Colonic mucosa (tissue), 4 donors: Measurements from ENCODE around the gene NACC2. TPM values are rescaled to one million over a fixed set of nuclear protein-coding genes. Genes with fewer than 3 reads are reported as not detected.

Experiments
- DNase-seq: peaks from one replicate; pipeline ENCODE4 v3.0.0-alpha.2; 2020
- H3K27ac ChIP-seq: fragments of 200-600 bp; one replicate; pipeline ENCODE4 v1.8.0; 2021
- H3K27me3 ChIP-seq: fragments of 200-600 bp; one replicate; pipeline ENCODE4 v1.8.0; 2021
- H3K36me3 ChIP-seq: fragments of 200-600 bp; one replicate; pipeline ENCODE4 v1.8.0; 2021
- H3K4me1 ChIP-seq: fragments of 200-600 bp; one replicate; pipeline ENCODE4 v1.8.0; 2021; ENCODE audit warnings: mild to moderate bottlenecking
- H3K4me3 ChIP-seq: fragments of 200-600 bp; one replicate; pipeline ENCODE4 v1.8.0; 2021
- H3K9ac ChIP-seq, 2 donors: one replicate each; pipeline ENCODE4 v1.7.0; 2013; ENCODE audit warnings: control low read depth in 2 of 2, low read depth in 2 of 2, low read length in 2 of 2
- H3K9me3 ChIP-seq: fragments of 200-600 bp; one replicate; pipeline ENCODE4 v1.8.0; 2021
- intact Hi-C: fragments of 100-400 bp; cut with DNase I; formaldehyde crosslinking; loops from one replicate; pipeline ENCODE4 v1.14.1; 2022
- total RNA-seq, 2 donors: library from RNA; stranded (reverse); fragmentation: NEBNext Ultra II Directional in 1 of 2; extraction: Animal tissue kit (Norgen Biotek cat#: 25700) in 1 of 2; gene quantifications; one replicate each; pipeline ENCODE4 v1.2.1, GENCODE V29; 2021
- TF ChIP-seq, protein P1 (sequence below): fragments of 200-600 bp; IDR thresholded peaks from one replicate; pipeline ENCODE4 v1.8.0; 2022; ENCODE audit warnings: antibody characterized with exemption, mild to moderate bottlenecking
- donor health status: healthy.
- donor health status: DM: no; HTN: no; CAD: no.
- donor health status: DM: no; HTN: no; CAD: no.

NACC2 gene
- total RNA-seq, 2 donors from 2014 or later, result 20.3 to 21.0 TPM

DNA sequence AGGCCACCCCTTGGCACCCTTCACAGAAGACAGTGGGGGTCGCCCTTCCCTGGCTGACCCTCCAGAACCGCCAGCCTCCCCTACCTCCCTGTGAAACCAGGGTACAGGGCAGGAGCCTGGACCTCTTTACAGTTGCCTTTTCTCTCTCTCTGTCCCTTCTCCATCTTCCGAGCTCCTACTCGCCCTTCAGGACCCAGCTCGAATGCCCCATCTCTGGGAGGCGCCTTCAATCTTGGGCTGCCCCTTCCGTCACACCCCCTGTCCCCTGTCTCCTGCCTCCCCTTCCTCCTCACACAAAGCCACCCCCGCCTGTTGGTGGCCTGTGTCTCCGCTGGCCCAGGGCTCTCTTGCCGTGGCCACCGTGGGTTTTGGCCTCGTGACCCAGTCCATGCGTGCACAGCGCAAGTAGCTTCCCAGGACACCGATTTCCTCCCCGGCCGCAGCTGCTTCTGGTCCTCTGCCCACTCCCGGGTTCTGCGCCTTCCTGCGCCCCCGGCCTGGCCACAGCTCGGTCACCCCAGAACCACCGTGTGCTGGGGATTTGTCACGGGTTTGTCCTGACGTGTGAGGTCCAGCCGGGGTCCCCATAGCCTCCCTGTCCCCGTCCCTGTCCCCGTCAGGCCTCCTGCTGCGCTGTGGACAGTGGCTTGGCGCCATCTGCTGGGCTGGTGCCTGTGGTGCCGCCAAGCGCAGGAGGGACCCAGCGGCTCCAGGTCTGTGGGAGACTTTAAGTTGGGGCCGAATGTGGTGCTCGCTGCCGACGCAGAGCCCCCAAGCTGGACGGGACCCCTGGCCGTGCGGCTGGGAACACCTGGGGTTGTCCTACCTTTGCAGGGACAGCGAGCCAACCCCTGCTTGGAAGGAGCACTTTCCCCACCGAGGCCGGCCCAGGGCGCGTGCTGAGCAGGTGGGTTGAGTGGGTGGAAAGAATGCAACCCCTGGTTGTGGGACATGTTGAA, 27.6 kb upstream of the NACC2 start:
- Histone ChIP-seq H3K4me3 (no peak overlapping the region), H3K27ac (no peak overlapping the region), H3K4me1 (peaks cover 12% of the 10 kb centered on the region), H3K9me3 (no peaks in the 10 kb centered on the region), H3K36me3 (no peaks in the 10 kb centered on the region), H3K27me3 (peaks cover 3% of the 10 kb centered on the region), H3K9ac (peak overlapping the region in 1 of 2 donors; percentile 29)
- TF ChIP-seq, protein P1, sequence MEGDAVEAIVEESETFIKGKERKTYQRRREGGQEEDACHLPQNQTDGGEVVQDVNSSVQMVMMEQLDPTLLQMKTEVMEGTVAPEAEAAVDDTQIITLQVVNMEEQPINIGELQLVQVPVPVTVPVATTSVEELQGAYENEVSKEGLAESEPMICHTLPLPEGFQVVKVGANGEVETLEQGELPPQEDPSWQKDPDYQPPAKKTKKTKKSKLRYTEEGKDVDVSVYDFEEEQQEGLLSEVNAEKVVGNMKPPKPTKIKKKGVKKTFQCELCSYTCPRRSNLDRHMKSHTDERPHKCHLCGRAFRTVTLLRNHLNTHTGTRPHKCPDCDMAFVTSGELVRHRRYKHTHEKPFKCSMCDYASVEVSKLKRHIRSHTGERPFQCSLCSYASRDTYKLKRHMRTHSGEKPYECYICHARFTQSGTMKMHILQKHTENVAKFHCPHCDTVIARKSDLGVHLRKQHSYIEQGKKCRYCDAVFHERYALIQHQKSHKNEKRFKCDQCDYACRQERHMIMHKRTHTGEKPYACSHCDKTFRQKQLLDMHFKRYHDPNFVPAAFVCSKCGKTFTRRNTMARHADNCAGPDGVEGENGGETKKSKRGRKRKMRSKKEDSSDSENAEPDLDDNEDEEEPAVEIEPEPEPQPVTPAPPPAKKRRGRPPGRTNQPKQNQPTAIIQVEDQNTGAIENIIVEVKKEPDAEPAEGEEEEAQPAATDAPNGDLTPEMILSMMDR, result peak; percentile 92
- intact Hi-C loops, result loop anchor here (2.0 kb wide), 2 partner anchors 154 to 258 kb away; no protein-coding TSS in a partner anchor
- peak; percentile 71 for DNase-seq

DNA sequence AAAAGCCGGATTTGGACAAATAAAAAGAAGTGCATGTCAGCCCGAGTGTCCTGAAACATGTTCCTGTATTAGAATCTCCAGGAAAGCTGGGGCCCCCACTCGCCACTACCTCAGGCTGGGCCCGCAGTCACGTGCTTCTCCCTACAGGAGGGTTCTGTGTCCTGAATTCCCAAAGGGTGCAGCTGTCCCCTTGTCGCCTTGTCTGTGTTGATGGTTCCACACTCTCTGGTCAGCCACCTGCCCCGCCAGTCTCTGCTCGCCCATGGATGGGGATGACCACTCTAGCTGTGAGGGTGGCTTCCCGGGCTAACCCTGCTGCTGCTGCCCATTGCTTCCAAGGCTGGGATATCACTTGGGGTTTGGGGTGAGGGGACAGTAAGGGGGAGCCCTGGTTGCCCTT, 26.7 kb upstream of the NACC2 start:
- H3K4me3 ChIP-seq, result no peak overlapping the region
- intact Hi-C loops, result loop anchor here (2.0 kb wide), 2 partner anchors 153 to 257 kb away; no protein-coding TSS in a partner anchor
- TF ChIP-seq, protein P1, result no peak
- DNase-seq, result no peak
- no peaks in the 10 kb centered on the region for H3K36me3 ChIP-seq
- H3K27ac ChIP-seq, result no peak overlapping the region
- H3K9me3 ChIP-seq, result no peaks in the 10 kb centered on the region
- H3K4me1 ChIP-seq, result peaks cover 16% of the 10 kb centered on the region
- peaks cover 3% of the 10 kb centered on the region for H3K27me3 ChIP-seq
- no peak overlapping the region for H3K9ac ChIP-seq

DNA sequence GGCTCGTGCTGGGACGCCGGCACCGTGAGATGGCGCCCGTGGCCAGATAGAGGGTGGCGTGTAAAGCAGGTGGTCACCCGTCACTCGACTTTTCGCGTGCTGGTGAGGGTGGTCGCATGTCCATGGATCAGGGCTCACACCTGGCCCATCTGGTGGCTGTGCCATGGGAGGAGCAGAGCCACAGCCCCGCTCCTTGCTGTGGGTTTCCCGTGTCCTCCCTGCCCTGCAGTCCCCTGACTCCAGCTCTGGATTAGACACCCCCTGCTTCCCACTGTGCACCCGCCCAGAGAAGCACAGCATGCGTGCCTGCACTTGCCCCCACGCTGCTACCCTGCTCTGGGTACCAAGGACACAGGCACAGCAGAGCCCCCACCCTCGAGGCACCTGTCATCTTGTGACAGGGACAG, 25.4 kb upstream of the NACC2 start:
- Histone ChIP-seq H3K9me3 (no peaks in the 10 kb centered on the region), H3K4me3 (no peak overlapping the region), H3K27ac (no peak overlapping the region), H3K4me1 (peaks cover 16% of the 10 kb centered on the region), H3K9ac (no peak overlapping the region), H3K27me3 (peaks cover 3% of the 10 kb centered on the region), H3K36me3 (no peaks in the 10 kb centered on the region)
- TF ChIP-seq, protein P1, result no peak
- DNase-seq, result no peak
- intact Hi-C loops, result no loop called here

DNA sequence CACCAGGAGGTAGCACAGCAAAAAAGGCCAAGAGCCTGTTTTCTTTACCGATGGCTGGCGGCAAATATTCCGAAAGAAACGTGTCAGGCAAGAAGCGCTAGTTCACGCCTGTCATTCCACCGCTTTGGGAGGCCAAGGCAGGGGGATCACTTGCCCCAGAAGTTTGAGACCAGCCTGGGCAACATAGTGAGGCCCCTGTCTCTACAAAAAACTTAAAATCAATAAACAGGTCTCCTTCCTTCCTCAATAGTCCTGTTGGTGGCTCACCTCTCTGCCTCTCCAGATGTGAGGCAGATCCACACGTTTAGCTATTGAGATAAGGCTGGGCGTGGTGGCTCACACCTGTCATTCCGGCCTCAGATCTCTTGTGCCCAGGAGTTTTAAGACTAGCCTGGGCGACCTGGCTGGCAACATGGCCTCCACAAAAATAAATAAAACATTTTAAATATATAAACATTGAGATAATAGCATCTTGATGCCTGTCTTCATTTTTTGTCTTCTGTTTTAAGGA, 24.8 kb upstream of the NACC2 start:
- Histone ChIP-seq H3K27ac (peak overlapping the region; percentile 91), H3K4me3 (peak overlapping the region; percentile 83), H3K4me1 (peaks cover 16% of the 10 kb centered on the region), H3K36me3 (no peaks in the 10 kb centered on the region), H3K9ac (peak overlapping the region; percentile 42 to 74), H3K27me3 (peaks cover 3% of the 10 kb centered on the region), H3K9me3 (no peaks in the 10 kb centered on the region)
- peak; percentile 69 for DNase-seq
- TF ChIP-seq, protein P1, result no peak
- intact Hi-C loops, result no loop called here

DNA sequence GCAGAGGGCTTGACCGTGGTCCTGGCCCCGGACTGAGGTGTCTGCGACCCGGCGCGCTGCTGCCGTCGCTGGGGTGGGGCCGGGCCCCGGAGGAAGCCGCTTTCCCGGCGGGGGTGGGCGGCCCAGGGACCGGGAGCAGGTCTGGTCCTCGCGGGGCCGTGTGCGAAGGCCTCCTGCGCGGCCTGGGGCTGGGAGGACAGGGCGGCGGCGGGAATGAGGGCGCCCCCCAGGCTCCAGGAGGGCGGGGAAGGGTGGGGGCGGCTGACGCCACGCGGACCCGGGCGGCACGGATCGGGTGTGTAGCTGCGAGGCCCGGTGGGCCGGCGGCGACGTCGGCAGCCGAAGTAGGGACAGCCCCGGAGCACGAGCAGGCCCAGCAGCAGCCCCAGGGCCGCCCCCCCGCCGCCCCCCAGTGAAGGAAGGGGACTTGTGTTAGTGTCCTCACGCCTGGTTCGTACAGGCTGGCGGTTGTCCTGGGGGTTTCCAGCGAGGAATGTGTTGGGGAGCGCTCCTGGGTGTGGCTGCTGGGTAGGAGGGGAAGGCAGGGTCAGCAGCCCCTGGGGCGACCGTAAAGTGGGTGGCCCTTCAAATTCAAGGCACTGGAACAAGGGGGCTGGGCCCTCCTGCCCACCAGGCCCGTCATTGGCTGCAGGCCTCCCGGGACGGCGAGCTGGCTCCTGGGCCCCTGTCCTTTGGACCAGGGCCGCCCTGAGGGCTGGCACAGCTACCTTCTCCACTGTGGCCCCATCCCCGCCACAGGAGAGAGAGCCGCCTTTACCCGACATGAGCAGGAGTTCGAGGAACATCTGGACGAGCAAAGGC, 24.2 kb upstream of the NACC2 start:
- Histone ChIP-seq H3K27me3 (peaks cover 3% of the 10 kb centered on the region), H3K9me3 (no peaks in the 10 kb centered on the region), H3K4me3 (peak overlapping the region; percentile 83), H3K36me3 (no peaks in the 10 kb centered on the region), H3K4me1 (peaks cover 16% of the 10 kb centered on the region), H3K27ac (peak overlapping the region; percentile 91), H3K9ac (peak overlapping the region; percentile 42 to 74)
- TF ChIP-seq, protein P1, result no peak
- DNase-seq, result peak; percentile 51
- intact Hi-C loops, result no loop called here
